ENCODE results near the gene AIFM3.

The AIFM3 gene

GRCh38 chr22:20977019-20977418 lies 10.0 kb downstream of the AIFM3 start:
- DNase-seq, result no peak

DNA sequence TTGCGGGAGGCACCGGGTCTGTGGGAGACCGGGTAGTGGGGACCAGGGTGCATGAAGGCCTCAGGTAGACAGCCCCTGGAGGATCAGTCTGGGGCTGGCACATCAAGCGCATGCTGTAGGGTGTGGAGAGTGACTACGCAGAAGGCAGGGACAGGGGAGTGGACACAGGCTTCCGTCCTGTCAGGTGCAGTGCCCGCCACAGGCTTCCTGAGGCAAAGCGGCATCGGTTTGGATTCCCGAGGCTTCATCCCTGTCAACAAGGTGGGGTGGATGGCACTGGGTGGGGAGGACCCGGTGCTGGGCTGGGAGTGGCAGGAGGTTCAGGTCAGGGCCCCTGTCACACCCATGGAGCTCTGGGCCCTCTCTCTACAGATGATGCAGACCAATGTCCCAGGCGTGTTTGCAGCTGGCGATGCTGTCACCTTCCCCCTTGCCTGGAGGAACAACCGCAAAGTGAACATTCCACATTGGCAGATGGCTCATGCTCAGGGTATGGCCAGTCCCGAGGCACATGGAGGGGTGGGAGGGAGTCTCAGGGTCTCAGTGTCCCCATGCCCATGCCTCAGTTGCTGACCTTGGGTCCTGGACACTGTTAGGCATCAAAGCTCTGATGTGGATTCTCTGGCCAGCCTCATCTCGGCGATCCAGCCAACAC lies 10.6 kb downstream of the AIFM3 start:
- DNase-seq, result no peak

DNA sequence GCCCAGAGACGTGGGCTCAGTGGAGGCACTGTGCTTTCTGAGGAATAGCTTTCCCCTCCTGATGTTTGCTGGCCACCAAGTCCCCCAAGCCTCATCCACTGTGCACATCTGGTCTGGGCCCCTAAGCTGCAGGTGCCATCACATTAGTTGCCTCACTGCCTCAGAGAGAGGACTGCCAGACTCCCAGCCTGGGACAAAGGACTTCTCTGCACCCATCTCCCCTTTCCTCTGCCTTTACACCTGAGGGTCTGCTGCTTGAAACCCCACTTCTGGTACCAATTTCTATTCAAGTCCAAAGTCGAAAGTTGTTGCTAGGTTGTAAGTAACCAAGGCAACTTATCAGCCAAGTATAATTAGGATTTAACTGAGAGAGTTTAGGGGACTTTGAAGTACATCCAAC lies 11.4 kb downstream of the AIFM3 start:
- no peak for DNase-seq

GRCh38 chr22:20979243-20979809 lies 12.3 kb downstream of the AIFM3 start:
- DNase-seq, result peak; percentile 62

DNA sequence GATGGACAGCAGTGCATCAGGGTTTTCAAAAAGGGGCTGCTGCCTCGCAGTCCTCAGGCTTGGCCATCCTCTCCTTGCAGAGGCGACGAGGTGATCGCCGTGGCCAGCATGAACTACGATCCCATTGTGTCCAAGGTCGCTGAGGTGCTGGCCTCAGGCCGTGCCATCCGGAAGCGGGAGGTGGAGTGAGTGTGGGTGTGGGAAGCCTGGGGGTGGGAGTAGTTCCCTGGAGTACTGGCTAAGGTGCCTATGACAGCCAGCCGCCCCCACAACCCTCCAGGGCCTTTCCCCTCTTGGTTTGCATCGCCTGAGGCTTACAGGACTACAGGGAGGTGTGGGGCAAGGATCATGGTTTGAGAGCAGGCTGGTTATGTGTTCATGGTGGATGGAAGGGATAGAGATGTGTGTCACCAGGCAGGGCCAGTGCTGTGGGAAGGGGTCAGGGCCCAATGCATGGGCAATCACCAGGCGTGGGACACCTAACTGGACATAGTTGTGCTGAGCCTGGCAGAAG lies 12.9 kb downstream of the AIFM3 start:
- DNase-seq, result no peak

DNA sequence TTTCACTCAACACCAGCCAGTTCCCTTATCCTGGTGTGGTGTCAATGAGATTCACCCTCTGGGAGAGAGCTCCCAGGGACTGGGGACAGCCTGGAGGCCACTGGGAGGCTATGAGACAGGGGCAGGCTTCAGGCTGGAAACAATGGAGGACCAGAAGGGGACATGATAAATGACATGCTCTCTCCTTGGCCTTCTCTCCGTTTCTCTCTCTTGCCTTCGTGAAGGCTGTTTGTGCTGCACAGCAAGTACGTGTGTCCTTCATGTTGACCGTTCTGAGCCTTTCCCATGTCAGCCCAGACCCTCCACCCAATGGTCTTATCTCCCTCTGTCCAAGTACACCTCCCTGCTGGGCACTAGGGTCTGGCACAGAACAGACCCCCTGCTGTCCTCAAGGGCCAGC lies 13.5 kb downstream of the AIFM3 start:
- no peak for DNase-seq

- no peak for DNase-seq
Measured at GRCh38 chr22:20980938-20981722, 14.1 kb downstream of the AIFM3 start.

DNA sequence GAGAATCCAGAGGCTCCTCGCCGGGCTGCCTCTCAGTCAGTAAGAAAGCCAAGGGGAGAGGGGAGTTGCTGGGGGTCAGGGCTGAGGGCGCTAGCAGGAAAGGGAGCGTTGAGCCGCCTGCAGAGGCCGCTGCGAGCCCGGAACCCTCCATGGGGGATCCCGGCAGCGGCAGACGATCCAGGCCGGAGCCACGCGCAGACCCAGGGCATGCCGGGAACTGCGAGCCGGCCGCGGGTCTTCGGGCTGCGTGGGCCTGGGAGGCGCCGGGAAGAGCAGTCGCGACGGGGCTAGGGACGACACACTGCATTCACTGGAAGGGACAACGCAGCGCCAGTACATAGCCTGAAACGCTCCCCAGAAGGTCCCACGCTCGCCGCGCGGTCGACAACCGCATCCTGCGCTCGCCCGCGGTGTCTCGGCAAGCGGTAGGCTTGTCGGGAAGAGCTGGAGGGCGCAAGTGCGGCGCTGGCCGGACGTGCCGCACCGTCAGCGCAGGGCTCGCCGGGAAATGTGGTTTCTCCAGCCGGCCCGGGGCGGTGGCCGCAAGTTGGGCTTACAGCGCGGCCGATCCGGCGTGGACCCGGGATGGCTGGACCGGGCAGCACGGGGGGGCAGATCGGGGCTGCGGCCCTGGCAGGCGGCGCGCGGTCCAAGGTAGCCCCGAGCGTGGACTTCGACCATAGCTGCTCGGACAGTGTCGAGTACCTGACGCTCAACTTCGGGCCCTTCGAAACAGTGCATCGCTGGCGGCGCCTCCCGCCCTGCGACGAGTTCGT lies 14.9 kb downstream of the AIFM3 start, which contains the start of gene LZTR1:
Gene LZTR1, plus strand, starts transcription at position 511 of the 776 bp plus-strand sequence. Its CDS starts 75 bp downstream, at position 586.
- peak; percentile 76 for DNase-seq

DNA sequence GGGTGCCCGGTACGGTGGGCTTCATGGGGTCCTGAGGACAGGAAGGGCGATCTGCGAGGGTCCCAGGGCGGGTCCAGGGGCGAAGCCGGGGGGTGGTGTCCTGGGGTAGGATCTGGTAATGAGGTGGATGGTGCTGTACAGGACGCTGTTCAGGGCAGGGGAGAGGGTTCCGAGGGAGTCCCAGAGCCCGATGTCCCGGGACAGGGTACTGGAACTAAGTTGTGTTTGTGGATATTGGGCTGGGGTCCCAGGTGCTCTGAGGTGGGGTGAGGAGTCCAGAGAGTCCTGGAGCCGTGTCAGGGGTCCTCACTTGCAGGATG lies 15.5 kb downstream of the AIFM3 start:
- DNase-seq, result no peak

- no peak for DNase-seq
Measured at GRCh38 chr22:20983081-20983771, 16.2 kb downstream of the AIFM3 start.

- DNase-seq, result no peak
Measured at GRCh38 chr22:20985720-20986119, 18.7 kb downstream of the AIFM3 start.

DNA sequence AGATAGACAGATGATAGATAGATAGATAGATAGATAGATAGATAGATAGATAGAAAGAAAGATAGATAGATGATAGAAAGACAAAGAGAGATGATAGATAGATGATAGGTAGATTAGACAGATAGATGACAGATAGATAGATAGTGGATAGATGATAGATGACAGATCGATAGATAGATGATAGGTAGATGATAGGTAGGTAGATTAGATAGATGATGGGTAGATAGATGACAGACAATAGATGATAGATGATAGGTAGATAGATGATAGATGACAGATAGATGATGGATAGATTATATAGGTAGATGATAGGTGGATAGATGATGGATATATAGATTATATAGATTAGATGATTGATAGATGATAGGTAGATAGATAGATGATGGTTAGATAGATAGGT lies 19.3 kb downstream of the AIFM3 start:
- no peak for DNase-seq

- no peak for DNase-seq
Measured at GRCh38 chr22:20987375-20987774, 20.3 kb downstream of the AIFM3 start.

- DNase-seq, result no peak
Measured at GRCh38 chr22:20988573-20989322, 21.7 kb downstream of the AIFM3 start.

DNA sequence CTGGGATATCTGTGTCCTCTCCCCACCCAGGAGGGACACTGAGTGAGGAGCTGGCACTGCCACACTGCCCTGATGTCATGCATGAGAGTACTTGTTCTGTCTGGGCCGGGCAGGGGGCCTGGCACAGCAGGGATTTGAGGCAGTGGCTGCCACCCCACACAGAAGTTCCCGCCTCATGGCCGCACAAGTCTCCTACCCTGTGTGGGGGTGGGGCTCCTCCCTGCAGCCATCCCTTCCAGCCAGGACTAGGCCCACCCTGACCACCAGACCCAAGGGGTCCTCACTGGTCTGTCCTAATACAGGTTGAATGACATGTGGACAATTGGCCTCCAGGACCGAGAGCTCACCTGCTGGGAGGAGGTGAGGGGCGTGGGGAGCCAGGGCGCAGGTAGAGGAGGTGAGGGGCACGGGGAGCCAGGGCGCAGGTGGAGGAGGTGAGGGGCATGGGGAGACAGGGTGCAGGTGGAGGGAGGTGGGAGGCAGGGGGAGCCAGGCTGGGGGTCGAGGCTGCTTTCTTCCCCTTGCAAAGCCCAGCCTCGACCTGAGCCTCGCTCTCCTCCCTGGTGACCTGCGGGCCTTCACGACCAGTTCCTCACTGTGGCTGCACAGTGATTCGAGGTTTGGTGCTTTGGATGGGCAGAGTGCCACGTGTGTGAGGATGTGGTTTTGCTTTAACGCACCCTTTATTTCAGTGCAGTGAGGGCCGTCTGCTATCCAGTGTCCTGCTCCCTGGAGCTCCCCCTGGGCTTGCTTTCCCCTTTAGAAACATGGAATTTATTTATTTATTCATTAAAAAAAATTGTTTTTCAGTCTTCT lies 22.5 kb downstream of the AIFM3 start:
- no peak for DNase-seq

GRCh38 chr22:20990184-20991180 lies 23.4 kb downstream of the AIFM3 start:
- no peak for DNase-seq

DNA sequence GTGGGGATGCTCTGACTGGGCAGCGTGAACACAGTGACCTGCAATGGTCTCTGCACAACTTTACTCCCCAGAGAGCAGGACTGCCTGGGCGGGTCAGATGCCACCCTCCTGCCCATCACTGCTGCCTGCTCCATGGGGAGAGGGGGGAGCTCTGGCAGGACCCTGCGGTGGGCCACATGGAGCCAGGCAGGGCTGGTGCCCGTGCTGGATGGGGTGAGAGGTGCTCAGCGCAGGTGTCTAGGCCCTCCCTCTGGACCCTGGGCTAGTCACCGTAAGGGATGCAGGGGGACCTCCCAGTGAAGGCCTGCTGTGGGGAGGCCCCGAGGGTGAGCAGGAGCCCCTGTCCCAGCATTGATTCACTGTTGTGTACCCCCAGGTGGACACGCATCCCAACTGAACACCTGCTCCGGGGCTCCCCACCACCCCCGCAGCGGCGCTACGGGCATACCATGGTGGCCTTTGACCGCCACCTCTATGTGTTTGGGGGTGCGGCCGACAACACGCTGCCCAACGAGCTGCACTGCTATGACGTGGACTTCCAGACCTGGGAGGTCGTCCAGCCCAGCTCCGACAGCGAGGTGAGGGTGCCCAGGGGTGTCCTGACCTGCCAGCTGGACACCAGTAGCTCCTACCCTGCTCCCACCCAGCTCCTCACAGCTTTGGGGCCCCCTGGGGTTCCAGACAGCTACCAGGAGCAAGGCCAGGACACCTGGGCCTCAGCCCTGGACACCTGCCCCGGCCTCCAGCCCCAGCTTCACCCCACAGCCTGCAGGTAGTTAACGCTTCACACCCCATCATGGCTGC lies 24.4 kb downstream of the AIFM3 start:
- DNase-seq, result no peak

GRCh38 chr22:20992056-20992442 lies 25.0 kb downstream of the AIFM3 start:
- no peak for DNase-seq
